Keratinocyte (primary cell): ENCODE measurements around the gene HAUS1. TPM values are rescaled to one million over a fixed set of nuclear protein-coding genes. Genes with fewer than 3 reads are reported as not detected.

Experiments used
- DNase-seq: peaks from one replicate; pipeline ENCODE4 v3.0.0-alpha.2; 2011; ENCODE audit warnings: low read depth, missing footprints, low spot score
- FAIRE-seq: peaks from 2 replicates; lab custom pipeline; 2011; peaks lifted over from hg19 to GRCh38; lab: Jason Lieb, UNC
- H2AFZ ChIP-seq: 2 replicates; pipeline ENCODE4 v1.6.0; 2012; ENCODE audit warnings: low read length, control low read depth, inconsistent platforms; ENCODE audit not compliant: control insufficient read depth
- H3K27ac ChIP-seq: 2 replicates; pipeline ENCODE4 v1.5.1; 2011; ENCODE audit warnings: low read length; ENCODE audit not compliant: control insufficient read depth, insufficient read depth
- H3K27me3 ChIP-seq: 3 replicates; pipeline ENCODE4 v1.6.0; 2011; ENCODE audit warnings: low read length; ENCODE audit not compliant: control insufficient read depth, insufficient read depth; ENCODE audit errors: extremely low read depth
- H3K36me3 ChIP-seq, 2 experiments: 2 replicates in 1 of 2; 3 replicates in 1 of 2; pipeline ENCODE4 v1.5.1; 2011; ENCODE audit warnings: low read length in 2 of 2, mild to moderate bottlenecking in 1 of 2; ENCODE audit not compliant: control insufficient read depth in 2 of 2, insufficient read depth in 2 of 2; ENCODE audit errors: extremely low read depth in 1 of 2
- H3K4me1 ChIP-seq: 3 replicates; pipeline ENCODE4 v1.5.1; 2011; ENCODE audit warnings: low read length; ENCODE audit not compliant: control insufficient read depth, insufficient read depth; ENCODE audit errors: extremely low read depth
- H3K4me2 ChIP-seq: 3 replicates; pipeline ENCODE4 v1.6.0; 2011; ENCODE audit warnings: low read depth, low read length; ENCODE audit not compliant: control insufficient read depth, insufficient read depth; ENCODE audit errors: extremely low read depth
- H3K4me3 ChIP-seq, 3 experiments: fragments of 200-600 bp in 1 of 3; sonication (generic) in 1 of 3; 2 replicates in 2 of 3; 3 replicates in 1 of 3; pipeline ENCODE4 v1.5.1; 2011 to 2016; ENCODE audit warnings: low read length in 3 of 3, mild to moderate bottlenecking in 3 of 3, control low read depth in 2 of 3, inconsistent platforms in 1 of 3, low read depth in 1 of 3, mixed read lengths in 1 of 3, mixed run types in 1 of 3, moderate library complexity in 1 of 3; ENCODE audit not compliant: control insufficient read depth in 2 of 3, insufficient read depth in 2 of 3; ENCODE audit errors: extremely low read depth in 1 of 3
- H3K79me2 ChIP-seq: 2 replicates; pipeline ENCODE4 v1.6.0; 2012; ENCODE audit warnings: low read length; ENCODE audit not compliant: control insufficient read depth, insufficient read depth
- H3K9ac ChIP-seq: 3 replicates; pipeline ENCODE4 v1.6.0; 2011; ENCODE audit warnings: low read length; ENCODE audit not compliant: control insufficient read depth, insufficient read depth; ENCODE audit errors: extremely low read depth
- H3K9me1 ChIP-seq: 3 replicates; pipeline ENCODE4 v1.6.0; 2011; ENCODE audit warnings: low read length; ENCODE audit not compliant: control insufficient read depth, insufficient read depth; ENCODE audit errors: extremely low read depth
- H3K9me3 ChIP-seq: 2 replicates; pipeline ENCODE4 v1.5.1; 2012; ENCODE audit warnings: low read depth, low read length; ENCODE audit not compliant: control insufficient read depth
- H4K20me1 ChIP-seq: 3 replicates; pipeline ENCODE4 v1.6.0; 2011; ENCODE audit warnings: low read length; ENCODE audit not compliant: control insufficient read depth, insufficient read depth; ENCODE audit errors: extremely low read depth
- CTCF ChIP-seq, 3 experiments: IDR thresholded peaks in 1 of 3; conservative IDR thresholded peaks in 1 of 3; optimal IDR thresholded peaks in 1 of 3; 2 replicates in 2 of 3; 3 replicates in 1 of 3; pipeline versions ENCODE3 to v1.5.1; 2011; ENCODE audit warnings: low read length in 3 of 3, mild to moderate bottlenecking in 3 of 3, moderate library complexity in 2 of 3, control low read depth in 1 of 3, inconsistent platforms in 1 of 3; ENCODE audit not compliant: insufficient read depth in 2 of 3; ENCODE audit errors: extremely low read depth in 1 of 3
- EZH2 ChIP-seq: IDR thresholded peaks from one replicate; pipeline ENCODE4 v1.6.1; 2012; ENCODE audit warnings: inconsistent platforms, mild to moderate bottlenecking, low read length, moderate library complexity
- dilution Hi-C: fragments of 300-500 bp; cut with MboI; formaldehyde crosslinking; loops from one replicate; pipeline ENCODE4 v1.7.0; 2020; ENCODE audit warnings: low sequenced_read_pairs; ENCODE audit not compliant: extremely low pct_ligation_motif_present
- polyA plus RNA-seq, 5 experiments: library from polyadenylated mRNA; depleted of rRNA in 3 of 5; stranded (reverse) in 3 of 5; stranded (forward) in 1 of 5; unstranded in 1 of 5; fragments of >200 nt; gene quantifications; 1 replicate in 1 of 5; 2 replicates in 3 of 5; 3 replicates in 1 of 5; pipeline versions ENCODE4 v1.2.1 to v1.2.3, GENCODE V29; 2011 to 2012; ENCODE audit warnings: missing spikeins in 2 of 5, low read depth in 1 of 5, low replicate concordance in 1 of 5

HAUS1 gene
- polyA plus RNA-seq, 1 donor (not counting 4 experiments of a cell fraction or from before 2014, with no cell fraction given) = 39.5 TPM

GRCh38 chr18:46148810-46149209, 44.6 kb downstream of the HAUS1 start:
- no peaks in the 10 kb centered on the region for H3K9me3 ChIP-seq
- no peak overlapping the region for H3K4me3 ChIP-seq
- H3K9me1 ChIP-seq = no peaks in the 10 kb centered on the region
- H3K79me2 ChIP-seq = no peaks in the 10 kb centered on the region
- TF ChIP-seq CTCF (optimal IDR thresholded peaks at IDR 0.05 in 1 of 3, IDR thresholded peaks at IDR 0.05 in 1 of 3, conservative IDR thresholded peaks at IDR 0.05 in 1 of 3; ENCODE audit: extremely low read depth in 1 of 3, insufficient read depth in 2 of 3, low read length in 3 of 3) = peak; percentile 32 to 69 (median 36)
- TF ChIP-seq EZH2 = no peak
- no peaks in the 10 kb centered on the region for H4K20me1 ChIP-seq
- H3K27me3 ChIP-seq = no peaks in the 10 kb centered on the region
- H3K27ac ChIP-seq = no peak overlapping the region
- no peaks in the 10 kb centered on the region for H3K36me3 ChIP-seq
- no peak overlapping the region for H3K9ac ChIP-seq
- FAIRE-seq = peak; percentile 92
- H3K4me1 ChIP-seq = peaks cover 21% of the 10 kb centered on the region
- dilution Hi-C loops = no loop called here
- H2AFZ ChIP-seq = peak overlapping the region; percentile 32
- DNase-seq = no peak
- H3K4me2 ChIP-seq = no peak overlapping the region

- no peaks in the 10 kb centered on the region for H3K79me2 ChIP-seq
- H3K9me3 ChIP-seq = no peaks in the 10 kb centered on the region
- DNase-seq = peak; percentile 46
- no peaks in the 10 kb centered on the region for H4K20me1 ChIP-seq
- H3K4me3 ChIP-seq = peak overlapping the region in 1 of 3 experiments; percentile 27
- peak overlapping the region; percentile 8 for H2AFZ ChIP-seq
- peak overlapping the region; percentile 50 for H3K9ac ChIP-seq
- TF ChIP-seq CTCF (optimal IDR thresholded peaks at IDR 0.05 in 1 of 3, IDR thresholded peaks at IDR 0.05 in 1 of 3, conservative IDR thresholded peaks at IDR 0.05 in 1 of 3; ENCODE audit: extremely low read depth in 1 of 3, insufficient read depth in 2 of 3, low read length in 3 of 3) = no peak
- TF ChIP-seq EZH2 = no peak
- no peaks in the 10 kb centered on the region for H3K36me3 ChIP-seq
- dilution Hi-C loops = no loop called here
- peaks cover 49% of the 10 kb centered on the region for H3K4me1 ChIP-seq
- H3K27me3 ChIP-seq = no peaks in the 10 kb centered on the region
- peak; percentile 91 for FAIRE-seq
- H3K4me2 ChIP-seq = peak overlapping the region; percentile 60
- peak overlapping the region; percentile 64 for H3K27ac ChIP-seq
- H3K9me1 ChIP-seq = no peaks in the 10 kb centered on the region
Observed at GRCh38 chr18:46152436-46152807, 48.2 kb downstream of the HAUS1 start.
